ENCODE measurements around the gene SLC25A19.

Gene SLC25A19

DNA sequence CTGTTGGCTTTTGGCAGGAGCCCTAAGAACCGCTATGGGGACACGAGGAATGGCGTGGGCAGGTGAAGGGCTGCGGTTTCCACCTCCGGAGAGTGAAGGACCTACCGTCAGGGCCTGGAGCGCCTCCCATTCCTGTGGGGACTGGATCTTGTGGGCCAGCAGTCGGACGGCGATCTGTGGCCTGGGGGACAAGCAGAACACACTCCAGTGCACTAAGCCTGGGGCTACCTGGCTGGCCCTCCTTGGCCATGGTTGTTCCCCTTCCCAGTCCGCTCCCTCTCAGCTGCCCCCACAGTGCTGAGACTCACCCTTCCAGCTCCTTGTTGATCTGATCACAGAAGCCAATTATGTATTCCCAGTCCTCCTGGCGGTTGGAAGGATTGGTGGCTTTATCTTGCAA is 42.8 kb downstream of the SLC25A19 start:
- DNase-seq (ENCODE audit: low read depth) = no peak
- no peak overlapping the region for H3K4me3 ChIP-seq (ENCODE audit: low read depth, low read length)

GRCh38 chr17:75245011-75245410 is 44.2 kb downstream of the SLC25A19 start:
- DNase-seq (ENCODE audit: low read depth) = no peak
- no peak overlapping the region for H3K4me3 ChIP-seq (ENCODE audit: low read depth, low read length)

DNA sequence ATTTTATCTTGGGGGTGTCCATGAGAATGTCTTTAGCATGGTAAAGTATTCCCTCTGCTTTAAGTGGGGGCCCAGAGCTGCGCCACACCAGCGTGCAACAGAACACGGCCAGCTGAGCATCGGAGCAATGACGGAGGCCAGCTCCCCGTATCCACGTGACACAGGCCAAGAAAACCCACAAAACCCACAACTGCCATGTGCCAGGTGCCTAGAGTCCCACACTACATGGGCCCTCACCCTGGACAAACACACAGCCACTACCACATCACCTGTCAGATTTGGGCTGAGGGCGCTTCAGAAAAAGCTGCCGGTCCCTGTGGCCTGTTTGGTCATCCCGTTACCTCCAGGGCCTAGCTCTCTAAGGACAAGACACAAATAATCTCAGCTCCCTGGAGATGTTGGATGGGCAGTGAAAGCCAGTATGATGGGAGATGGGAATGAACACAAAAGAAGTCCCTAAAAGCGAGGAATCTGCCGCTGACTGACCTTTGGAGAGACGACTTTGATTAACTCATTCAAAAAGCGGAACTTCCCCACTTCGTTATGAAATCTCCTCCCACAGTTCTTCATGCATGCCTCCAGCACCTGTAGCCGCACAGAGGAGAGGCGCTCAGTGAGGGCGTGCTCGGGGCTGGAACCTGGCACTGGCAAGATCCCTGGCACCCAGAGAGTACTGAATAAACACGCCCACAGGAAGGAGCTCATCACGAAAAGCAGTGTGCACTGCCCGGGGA is 44.9 kb downstream of the SLC25A19 start:
- DNase-seq (ENCODE audit: low read depth) = no peak
- no peak overlapping the region for H3K4me3 ChIP-seq (ENCODE audit: low read depth, low read length)

- H3K4me3 ChIP-seq (ENCODE audit: low read depth, low read length) = no peak overlapping the region
- DNase-seq (ENCODE audit: low read depth) = no peak
Observed at GRCh38 chr17:75242461-75243042, 46.7 kb downstream of the SLC25A19 start.

DNA sequence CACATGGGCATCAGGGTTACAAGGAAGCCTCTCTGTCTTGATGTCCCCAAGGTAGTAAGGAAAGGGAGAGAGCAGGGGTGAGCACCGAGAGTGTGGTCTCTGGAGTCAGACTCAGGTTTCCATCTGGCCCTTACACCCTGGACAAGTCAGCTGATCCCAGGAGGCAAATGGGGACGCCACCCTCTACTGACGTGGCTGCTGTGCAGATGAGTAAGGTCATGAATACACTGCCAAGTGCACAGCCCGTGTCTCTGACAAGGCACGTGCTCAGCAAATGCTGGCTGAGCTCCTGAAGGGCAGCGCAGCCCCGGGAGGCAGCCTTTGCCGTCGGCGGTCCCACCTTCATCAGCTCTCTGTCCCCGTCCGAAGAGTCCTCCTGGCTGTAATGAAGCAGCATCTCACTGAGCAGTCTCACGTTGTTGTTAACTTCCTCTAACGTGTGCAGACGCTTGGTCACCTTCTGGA is 47.2 kb downstream of the SLC25A19 start:
- no peak overlapping the region for H3K4me3 ChIP-seq (ENCODE audit: low read depth, low read length)
- no peak for DNase-seq (ENCODE audit: low read depth)

GRCh38 chr17:75241502-75241901 is 47.7 kb downstream of the SLC25A19 start:
- no peak for DNase-seq (ENCODE audit: low read depth)
- no peak overlapping the region for H3K4me3 ChIP-seq (ENCODE audit: low read depth, low read length)

DNA sequence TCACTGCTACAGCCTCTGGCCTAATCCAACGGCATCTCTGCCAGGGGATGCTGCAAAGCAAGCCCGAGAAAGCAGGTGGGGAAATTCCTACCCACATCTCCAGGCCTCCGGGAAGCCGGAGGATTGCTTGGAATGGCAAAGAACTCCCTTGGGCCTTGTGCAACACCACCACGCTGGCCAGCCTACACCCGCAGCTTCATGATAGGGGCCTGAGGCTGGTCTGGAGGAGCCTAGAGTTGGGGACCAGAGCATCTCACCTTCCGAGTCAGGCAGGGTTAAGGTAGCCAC is 48.1 kb downstream of the SLC25A19 start:
- DNase-seq (ENCODE audit: low read depth) = no peak
- no peak overlapping the region for H3K4me3 ChIP-seq (ENCODE audit: low read depth, low read length)

- no peak for DNase-seq (ENCODE audit: low read depth)
- no peak overlapping the region for H3K4me3 ChIP-seq (ENCODE audit: low read depth, low read length)
Observed at GRCh38 chr17:75240394-75241142, 48.7 kb downstream of the SLC25A19 start.

GRCh38 chr17:75239778-75240393 is 49.3 kb downstream of the SLC25A19 start:
- no peak for DNase-seq (ENCODE audit: low read depth)
- no peak overlapping the region for H3K4me3 ChIP-seq (ENCODE audit: low read depth, low read length)

DNA sequence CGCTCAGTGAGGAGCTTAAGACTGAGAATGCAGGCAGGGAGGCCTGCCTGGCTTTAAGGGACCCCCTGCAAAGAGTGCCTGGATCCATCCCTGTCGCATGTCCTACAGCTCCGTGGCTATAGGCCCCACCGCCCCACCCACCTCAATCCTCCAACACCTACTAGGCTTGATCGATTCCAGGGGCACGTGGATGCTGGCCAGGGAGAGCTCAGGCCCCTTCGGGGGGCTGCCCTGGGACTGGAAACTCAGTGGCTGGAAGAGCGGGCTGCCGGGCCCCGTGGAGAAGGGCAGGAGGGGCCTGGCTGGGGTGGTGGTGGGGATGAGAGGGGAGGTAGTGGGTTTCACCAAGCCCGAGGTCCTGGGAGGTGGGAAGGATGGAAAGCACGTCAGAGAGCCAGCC is 50.0 kb downstream of the SLC25A19 start:
- no peak for DNase-seq (ENCODE audit: low read depth)
- H3K4me3 ChIP-seq (ENCODE audit: low read depth, low read length) = no peak overlapping the region

DNA sequence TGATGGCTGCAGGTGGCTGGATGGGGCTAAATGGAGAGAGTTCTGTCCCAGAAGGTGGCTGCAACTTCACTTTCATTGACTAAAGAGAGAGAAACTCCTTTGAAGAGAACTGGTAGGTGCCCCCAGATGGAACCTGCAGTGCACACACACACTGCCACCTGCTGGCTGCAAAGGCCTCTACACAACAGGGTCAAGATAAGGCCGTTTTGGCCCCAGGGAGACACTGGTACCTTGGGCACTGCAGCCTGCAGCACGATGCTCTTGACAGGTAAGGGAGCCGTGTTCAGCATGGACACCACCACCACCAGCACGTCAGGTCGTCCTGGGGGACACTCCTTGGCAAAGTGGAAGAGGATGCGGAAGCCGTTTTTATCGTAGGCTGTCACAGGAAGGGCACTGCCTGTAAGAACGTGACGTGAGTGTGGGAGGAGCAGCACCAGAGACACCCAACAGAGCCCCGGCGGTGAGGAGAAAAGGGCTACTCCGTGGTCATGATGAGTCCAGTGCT is 50.5 kb downstream of the SLC25A19 start:
- no peak overlapping the region for H3K4me3 ChIP-seq (ENCODE audit: low read depth, low read length)
- DNase-seq (ENCODE audit: low read depth) = no peak

GRCh38 chr17:75238020-75238580 is 51.1 kb downstream of the SLC25A19 start:
- DNase-seq (ENCODE audit: low read depth) = no peak
- H3K4me3 ChIP-seq (ENCODE audit: low read depth, low read length) = no peak overlapping the region

DNA sequence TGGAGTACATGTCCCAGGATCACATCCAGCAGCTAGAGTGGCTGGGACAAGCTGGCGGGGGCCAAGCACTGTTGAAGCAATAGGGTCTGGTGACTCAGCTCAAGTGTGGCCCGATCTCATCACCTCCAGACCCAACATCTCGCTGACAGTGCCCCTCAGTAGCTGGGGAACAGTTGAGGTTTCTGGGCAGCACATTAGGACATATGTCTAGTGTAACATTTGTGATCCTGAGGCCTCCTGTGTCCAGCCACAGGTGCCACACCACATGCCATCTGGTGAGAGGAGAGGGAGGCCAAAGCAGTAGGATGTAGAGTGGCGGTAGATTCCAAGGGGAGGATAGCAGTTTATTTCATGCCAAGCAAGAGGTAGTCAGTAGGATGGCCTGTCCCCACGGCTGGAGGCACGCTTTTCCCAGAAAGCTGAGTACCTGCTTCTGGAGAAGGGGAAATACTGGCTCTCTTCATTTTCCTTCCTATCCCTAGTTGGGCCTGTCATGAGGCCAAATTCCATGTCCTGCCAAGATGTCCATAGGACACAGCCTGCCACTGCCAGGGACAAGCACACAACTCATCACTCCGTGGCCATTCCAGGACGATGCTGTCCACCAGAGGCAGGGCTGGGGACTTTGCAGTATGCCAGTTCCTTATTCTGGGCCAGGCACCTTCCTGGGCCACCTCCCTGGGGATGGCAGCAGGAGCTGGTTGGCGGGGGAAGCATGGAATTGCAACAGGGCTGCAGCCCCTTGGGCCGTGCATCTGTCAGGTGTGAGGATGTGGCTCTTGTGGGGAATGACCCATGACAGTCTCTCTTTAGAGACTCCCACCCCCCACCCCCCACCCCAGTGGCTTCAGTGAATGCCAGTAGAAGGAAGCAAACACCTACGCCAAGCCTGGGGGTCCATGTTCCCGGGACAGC is 51.9 kb downstream of the SLC25A19 start:
- no peak overlapping the region for H3K4me3 ChIP-seq (ENCODE audit: low read depth, low read length)
- no peak for DNase-seq (ENCODE audit: low read depth)

DNA sequence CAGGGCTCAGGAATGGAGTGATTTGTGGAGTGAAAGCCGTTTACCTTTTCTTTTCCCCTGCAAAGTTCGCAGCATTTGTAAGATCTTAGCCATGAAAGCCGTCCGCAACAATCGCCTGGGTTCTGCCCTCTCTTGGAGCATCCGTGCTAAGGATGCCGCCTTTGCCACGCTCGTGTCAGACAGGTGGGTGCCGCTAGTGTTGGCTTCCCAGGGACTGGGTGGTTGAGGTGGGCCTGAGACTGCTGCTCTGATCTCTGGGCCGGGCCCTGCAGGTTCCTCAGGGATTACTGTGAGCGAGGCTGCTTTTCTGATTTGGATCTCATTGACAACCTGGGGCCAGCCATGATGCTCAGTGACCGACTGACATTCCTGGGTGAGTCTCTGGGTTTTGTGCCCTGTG is 56.4 kb downstream of the SLC25A19 start:
- H3K4me3 ChIP-seq (ENCODE audit: low read depth, low read length) = no peak overlapping the region
- no peak for DNase-seq (ENCODE audit: low read depth)

DNA sequence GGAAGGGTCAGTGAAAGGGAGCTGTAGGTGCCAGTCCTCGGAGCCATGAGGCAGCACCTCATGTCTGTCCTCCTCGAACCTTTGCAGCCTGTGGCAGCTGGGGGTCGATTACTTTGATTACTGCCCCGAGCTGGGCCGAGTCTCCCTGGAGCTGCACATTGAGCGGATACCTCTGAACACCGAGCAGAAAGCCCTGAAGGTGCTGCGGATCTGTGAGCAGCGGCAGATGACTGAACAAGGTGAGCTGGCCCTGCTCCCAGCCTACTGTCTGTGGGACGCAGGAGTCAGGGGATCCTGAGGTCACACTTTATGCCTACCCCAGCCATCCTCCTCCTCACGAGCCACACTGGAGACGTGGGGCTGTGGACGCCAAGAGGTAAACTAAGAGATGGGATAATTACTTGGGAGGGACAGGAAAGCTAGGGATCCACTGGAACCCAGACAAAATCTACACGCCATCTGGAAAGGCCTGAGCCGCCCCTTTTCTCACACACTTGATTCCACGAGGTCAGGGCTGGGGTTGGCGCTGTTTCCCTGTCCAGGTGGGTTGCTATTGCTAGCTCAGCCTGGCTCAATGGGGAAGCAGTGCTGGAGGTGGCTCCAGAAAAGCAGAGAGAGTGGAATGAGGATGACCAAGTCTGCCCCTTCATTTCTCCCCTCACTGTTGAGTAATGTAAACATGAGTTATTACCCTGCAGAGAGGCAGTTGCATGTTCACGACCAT is 57.3 kb downstream of the SLC25A19 start:
- no peak for DNase-seq (ENCODE audit: low read depth)
- H3K4me3 ChIP-seq (ENCODE audit: low read depth, low read length) = no peak overlapping the region

DNA sequence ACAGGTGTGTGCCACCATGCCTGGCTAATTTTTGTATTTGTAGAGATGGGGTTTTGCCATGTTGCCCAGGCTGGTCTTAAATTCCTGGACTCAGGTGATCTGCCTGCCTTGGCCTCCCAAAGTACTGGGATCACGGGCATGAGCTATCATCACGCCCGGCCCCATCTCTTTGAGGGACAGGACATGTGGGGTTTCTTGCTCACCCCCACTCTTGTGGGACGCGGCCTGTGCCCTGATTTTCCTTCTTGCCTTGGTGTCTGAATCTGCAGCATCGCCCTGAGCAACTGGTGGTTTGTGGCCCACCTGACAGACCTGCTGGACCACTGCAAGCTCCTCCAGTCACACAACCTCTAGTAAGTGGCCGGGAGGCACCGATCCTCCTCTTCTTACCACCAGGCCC is 58.2 kb downstream of the SLC25A19 start:
- no peak for DNase-seq (ENCODE audit: low read depth)
- H3K4me3 ChIP-seq (ENCODE audit: low read depth, low read length) = no peak overlapping the region

DNA sequence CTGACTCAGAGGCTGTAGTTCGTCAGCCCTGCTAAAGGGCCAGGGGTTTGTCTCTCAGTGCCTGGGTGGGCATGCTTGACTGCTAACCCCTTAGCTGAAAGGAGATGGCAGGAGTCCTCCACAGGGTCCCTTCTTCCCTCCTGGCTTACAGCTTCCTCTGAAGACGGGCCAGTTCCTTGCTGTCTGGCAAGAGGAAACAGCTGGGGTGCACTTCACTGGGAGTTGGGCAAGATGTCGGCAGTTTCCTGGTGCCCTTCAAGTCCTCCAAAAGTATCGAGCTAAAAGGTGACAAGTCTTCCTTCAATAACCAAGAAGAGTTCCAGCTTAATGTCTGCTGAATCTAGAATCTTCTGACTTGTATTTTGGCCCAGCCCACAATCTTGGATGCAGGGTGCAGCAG is 60.4 kb downstream of the SLC25A19 start:
- DNase-seq (ENCODE audit: low read depth) = no peak
- no peak overlapping the region for H3K4me3 ChIP-seq (ENCODE audit: low read depth, low read length)

- DNase-seq (ENCODE audit: low read depth) = no peak
- no peak overlapping the region for H3K4me3 ChIP-seq (ENCODE audit: low read depth, low read length)
Observed at GRCh38 chr17:75228305-75228704, 60.9 kb downstream of the SLC25A19 start.

All from skeletal muscle cell (primary cell).